ENCODE data around the gene SLIT3. TPM values are rescaled to one million over a fixed set of nuclear protein-coding genes. Genes with fewer than 3 reads are reported as not detected.

SLIT3 gene
- total and polyA plus RNA-seq, 2 donors from 2014 or later = 14.5 to 54.1 TPM

GRCh38 chr5:169279125-169279524 is 21.8 kb downstream of the SLIT3 start:
- H3K4me3 ChIP-seq (ENCODE audit: low read length in 3 of 3) = no peak overlapping the region
- DNase-seq (no peak), FAIRE-seq (no peak)
- peaks cover 0 to 3% (median 0%) of the 10 kb centered on the region in 3 donors for H3K4me1 ChIP-seq (ENCODE audit: control insufficient read depth in 2 of 3, insufficient read depth in 2 of 3, low read depth in 1 of 3, low read length in 3 of 3)
- intact Hi-C loops (cut with DNase I) = no loop called here
- H3K36me3 ChIP-seq (ENCODE audit: control insufficient read depth in 2 of 3, insufficient read depth in 3 of 3, low read length in 3 of 3) = no peaks in the 10 kb centered on the region
- no peak overlapping the region for H3K9ac ChIP-seq (ENCODE audit: low read length in 3 of 3)
- no peak for TF ChIP-seq CTCF (IDR thresholded peaks at IDR 0.05; ENCODE audit: borderline replicate concordance, extremely low read depth, insufficient read depth)
- no peaks in the 10 kb centered on the region for H3K27me3 ChIP-seq (ENCODE audit: control insufficient read depth, insufficient read depth, low read length)
- H3K27ac ChIP-seq (ENCODE audit: low read depth in 2 of 2, low read length in 2 of 2) = no peak overlapping the region
- no peaks in the 10 kb centered on the region for H3K9me3 ChIP-seq (ENCODE audit: control insufficient read depth in 2 of 3, insufficient read depth in 1 of 3, low read length in 3 of 3)

GRCh38 chr5:169273881-169274280 is 27.1 kb downstream of the SLIT3 start:
- no peak for FAIRE-seq
- no peak for TF ChIP-seq CTCF (IDR thresholded peaks at IDR 0.05; ENCODE audit: borderline replicate concordance, extremely low read depth, insufficient read depth)
- Histone ChIP-seq H3K27me3 (ENCODE audit: control insufficient read depth, insufficient read depth, low read length) (no peaks in the 10 kb centered on the region), H3K27ac (ENCODE audit: low read depth in 2 of 2, low read length in 2 of 2) (no peak overlapping the region), H3K4me3 (ENCODE audit: low read length in 3 of 3) (no peak overlapping the region), H3K4me1 (ENCODE audit: control insufficient read depth in 2 of 3, insufficient read depth in 2 of 3, low read depth in 1 of 3, low read length in 3 of 3) (no peaks in the 10 kb centered on the region), H3K9ac (ENCODE audit: low read length in 3 of 3) (no peak overlapping the region), H3K9me3 (ENCODE audit: control insufficient read depth in 2 of 3, insufficient read depth in 1 of 3, low read length in 3 of 3) (no peaks in the 10 kb centered on the region), H3K36me3 (ENCODE audit: control insufficient read depth in 2 of 3, insufficient read depth in 3 of 3, low read length in 3 of 3) (no peaks in the 10 kb centered on the region)
- intact Hi-C loops (cut with DNase I) = no loop called here
- DNase-seq = no peak

- Histone ChIP-seq H3K4me3 (ENCODE audit: low read length in 3 of 3) (no peak overlapping the region), H3K9ac (ENCODE audit: low read length in 3 of 3) (no peak overlapping the region), H3K36me3 (ENCODE audit: control insufficient read depth in 2 of 3, insufficient read depth in 3 of 3, low read length in 3 of 3) (no peaks in the 10 kb centered on the region), H3K4me1 (ENCODE audit: control insufficient read depth in 2 of 3, insufficient read depth in 2 of 3, low read depth in 1 of 3, low read length in 3 of 3) (no peaks in the 10 kb centered on the region), H3K27me3 (ENCODE audit: control insufficient read depth, insufficient read depth, low read length) (no peaks in the 10 kb centered on the region), H3K9me3 (ENCODE audit: control insufficient read depth in 2 of 3, insufficient read depth in 1 of 3, low read length in 3 of 3) (no peaks in the 10 kb centered on the region), H3K27ac (ENCODE audit: low read depth in 2 of 2, low read length in 2 of 2) (no peak overlapping the region)
- no peak for FAIRE-seq
- no peak for TF ChIP-seq CTCF (IDR thresholded peaks at IDR 0.05; ENCODE audit: borderline replicate concordance, extremely low read depth, insufficient read depth)
- intact Hi-C loops (cut with DNase I) = no loop called here
- DNase-seq = no peak
Observed at GRCh38 chr5:169273451-169273850, 27.5 kb downstream of the SLIT3 start.
